ENCODE results near the gene RNF181. TPM values are rescaled to one million over a fixed set of nuclear protein-coding genes. Genes with fewer than 3 reads are reported as not detected.
A peak's percentile ranks its signal among the peaks of the same experiment; 100 is the strongest.

Gene RNF181
- total and polyA plus RNA-seq, 2 of the 13 experiments (the other 11 are each of a cell fraction or from before 2014, with no cell fraction given) = 224 to 578 TPM

DNA sequence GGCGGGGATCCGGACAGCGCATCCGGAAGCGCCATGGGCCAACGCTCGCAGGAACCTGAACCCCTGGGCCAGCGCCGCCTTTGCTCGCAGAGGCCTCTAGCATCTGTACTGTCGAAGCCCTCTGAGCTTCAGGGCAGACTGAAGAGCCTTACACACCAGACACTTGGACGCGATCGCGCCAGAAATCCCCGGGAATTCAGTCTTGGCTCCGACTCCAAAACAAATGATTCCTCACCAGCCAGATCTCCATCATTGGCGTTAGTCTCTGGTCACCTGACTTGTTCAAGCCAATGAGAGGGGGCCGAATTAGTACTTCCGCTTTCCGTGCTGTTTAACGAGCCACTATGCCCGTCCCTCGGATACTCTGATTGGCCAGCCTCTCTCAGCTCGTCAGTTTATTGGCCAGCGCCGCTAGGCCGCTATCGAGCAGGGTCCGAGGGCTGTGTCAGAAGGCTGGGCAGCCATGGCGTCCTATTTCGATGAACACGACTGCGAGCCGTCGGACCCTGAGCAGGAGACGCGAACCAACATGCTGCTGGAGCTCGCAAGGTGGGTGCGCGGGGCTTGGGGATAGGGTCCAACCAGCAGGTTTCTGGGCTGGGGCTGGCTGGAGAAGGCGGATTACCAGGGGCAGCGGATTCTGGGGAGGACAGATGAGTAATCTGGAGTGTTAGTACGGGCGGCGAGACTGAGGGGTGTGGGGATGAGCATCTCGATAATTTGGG is at the start of gene RNF181 (continued):
- TF ChIP-seq, protein P1, sequence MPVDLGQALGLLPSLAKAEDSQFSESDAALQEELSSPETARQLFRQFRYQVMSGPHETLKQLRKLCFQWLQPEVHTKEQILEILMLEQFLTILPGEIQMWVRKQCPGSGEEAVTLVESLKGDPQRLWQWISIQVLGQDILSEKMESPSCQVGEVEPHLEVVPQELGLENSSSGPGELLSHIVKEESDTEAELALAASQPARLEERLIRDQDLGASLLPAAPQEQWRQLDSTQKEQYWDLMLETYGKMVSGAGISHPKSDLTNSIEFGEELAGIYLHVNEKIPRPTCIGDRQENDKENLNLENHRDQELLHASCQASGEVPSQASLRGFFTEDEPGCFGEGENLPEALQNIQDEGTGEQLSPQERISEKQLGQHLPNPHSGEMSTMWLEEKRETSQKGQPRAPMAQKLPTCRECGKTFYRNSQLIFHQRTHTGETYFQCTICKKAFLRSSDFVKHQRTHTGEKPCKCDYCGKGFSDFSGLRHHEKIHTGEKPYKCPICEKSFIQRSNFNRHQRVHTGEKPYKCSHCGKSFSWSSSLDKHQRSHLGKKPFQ (CRISPR knock-in tag; IDR thresholded peaks at IDR 0.05; ENCODE audit: insufficient replicate concordance) = peak; percentile 89
- TF ChIP-seq DNMT1 (CRISPR knock-in tag; IDR thresholded peaks at IDR 0.05) (no peak; the same call in 1 of the 2 replicates), SMAD9 (CRISPR knock-in tag; IDR thresholded peaks at IDR 0.05) (0 out of 2 replicates have a peak, but pooled peaks have one; percentile 37), SPEN (CRISPR knock-in tag; IDR thresholded peaks at IDR 0.05; ENCODE audit: low read depth) (peak; percentile 82; the same call in 1 of the 2 replicates), FOXP1 (IDR thresholded peaks at IDR 0.05) (no peak), FOXP1 (CRISPR knock-in tag; IDR thresholded peaks at IDR 0.05) (no peak), PRPF4 (IDR thresholded peaks at IDR 0.05; ENCODE audit: low read depth, low read length, poor library complexity, severe bottlenecking) (no peak), TCF7L2 (IDR thresholded peaks at IDR 0.05; ENCODE audit: low read depth, low read length) (no peak), MZF1 (CRISPR knock-in tag; IDR thresholded peaks at IDR 0.05; ENCODE audit: borderline replicate concordance) (no peak), ZBTB38 (CRISPR knock-in tag; IDR thresholded peaks at IDR 0.05) (peak; percentile 39; the same call in 1 of the 2 replicates), SCMH1 (CRISPR knock-in tag; IDR thresholded peaks at IDR 0.05; ENCODE audit: borderline replicate concordance) (no peak), GZF1 (CRISPR knock-in tag; IDR thresholded peaks at IDR 0.05) (no peak), SNRNP70 (IDR thresholded peaks at IDR 0.05; ENCODE audit: low read depth, low read length) (no peak), ZNF766 (CRISPR knock-in tag; IDR thresholded peaks at IDR 0.05; ENCODE audit: borderline replicate concordance) (peak; percentile 42; the same call in 1 of the 2 replicates), ZBTB3 (CRISPR knock-in tag; IDR thresholded peaks at IDR 0.05; ENCODE audit: borderline replicate concordance, low read depth) (peak; percentile 87; the same call in 1 of the 2 replicates), FLYWCH1 (CRISPR knock-in tag; IDR thresholded peaks at IDR 0.05) (no peak), ZNF563 (CRISPR knock-in tag; IDR thresholded peaks at IDR 0.05) (no peak), NKX3-1 (CRISPR knock-in tag; IDR thresholded peaks at IDR 0.05) (no peak; the same call in 1 of the 2 replicates)
- TF ChIP-seq, protein P2, sequence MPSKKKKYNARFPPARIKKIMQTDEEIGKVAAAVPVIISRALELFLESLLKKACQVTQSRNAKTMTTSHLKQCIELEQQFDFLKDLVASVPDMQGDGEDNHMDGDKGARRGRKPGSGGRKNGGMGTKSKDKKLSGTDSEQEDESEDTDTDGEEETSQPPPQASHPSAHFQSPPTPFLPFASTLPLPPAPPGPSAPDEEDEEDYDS (CRISPR knock-in tag; IDR thresholded peaks at IDR 0.05) = peak; percentile 88
- TF ChIP-seq, protein P3, sequence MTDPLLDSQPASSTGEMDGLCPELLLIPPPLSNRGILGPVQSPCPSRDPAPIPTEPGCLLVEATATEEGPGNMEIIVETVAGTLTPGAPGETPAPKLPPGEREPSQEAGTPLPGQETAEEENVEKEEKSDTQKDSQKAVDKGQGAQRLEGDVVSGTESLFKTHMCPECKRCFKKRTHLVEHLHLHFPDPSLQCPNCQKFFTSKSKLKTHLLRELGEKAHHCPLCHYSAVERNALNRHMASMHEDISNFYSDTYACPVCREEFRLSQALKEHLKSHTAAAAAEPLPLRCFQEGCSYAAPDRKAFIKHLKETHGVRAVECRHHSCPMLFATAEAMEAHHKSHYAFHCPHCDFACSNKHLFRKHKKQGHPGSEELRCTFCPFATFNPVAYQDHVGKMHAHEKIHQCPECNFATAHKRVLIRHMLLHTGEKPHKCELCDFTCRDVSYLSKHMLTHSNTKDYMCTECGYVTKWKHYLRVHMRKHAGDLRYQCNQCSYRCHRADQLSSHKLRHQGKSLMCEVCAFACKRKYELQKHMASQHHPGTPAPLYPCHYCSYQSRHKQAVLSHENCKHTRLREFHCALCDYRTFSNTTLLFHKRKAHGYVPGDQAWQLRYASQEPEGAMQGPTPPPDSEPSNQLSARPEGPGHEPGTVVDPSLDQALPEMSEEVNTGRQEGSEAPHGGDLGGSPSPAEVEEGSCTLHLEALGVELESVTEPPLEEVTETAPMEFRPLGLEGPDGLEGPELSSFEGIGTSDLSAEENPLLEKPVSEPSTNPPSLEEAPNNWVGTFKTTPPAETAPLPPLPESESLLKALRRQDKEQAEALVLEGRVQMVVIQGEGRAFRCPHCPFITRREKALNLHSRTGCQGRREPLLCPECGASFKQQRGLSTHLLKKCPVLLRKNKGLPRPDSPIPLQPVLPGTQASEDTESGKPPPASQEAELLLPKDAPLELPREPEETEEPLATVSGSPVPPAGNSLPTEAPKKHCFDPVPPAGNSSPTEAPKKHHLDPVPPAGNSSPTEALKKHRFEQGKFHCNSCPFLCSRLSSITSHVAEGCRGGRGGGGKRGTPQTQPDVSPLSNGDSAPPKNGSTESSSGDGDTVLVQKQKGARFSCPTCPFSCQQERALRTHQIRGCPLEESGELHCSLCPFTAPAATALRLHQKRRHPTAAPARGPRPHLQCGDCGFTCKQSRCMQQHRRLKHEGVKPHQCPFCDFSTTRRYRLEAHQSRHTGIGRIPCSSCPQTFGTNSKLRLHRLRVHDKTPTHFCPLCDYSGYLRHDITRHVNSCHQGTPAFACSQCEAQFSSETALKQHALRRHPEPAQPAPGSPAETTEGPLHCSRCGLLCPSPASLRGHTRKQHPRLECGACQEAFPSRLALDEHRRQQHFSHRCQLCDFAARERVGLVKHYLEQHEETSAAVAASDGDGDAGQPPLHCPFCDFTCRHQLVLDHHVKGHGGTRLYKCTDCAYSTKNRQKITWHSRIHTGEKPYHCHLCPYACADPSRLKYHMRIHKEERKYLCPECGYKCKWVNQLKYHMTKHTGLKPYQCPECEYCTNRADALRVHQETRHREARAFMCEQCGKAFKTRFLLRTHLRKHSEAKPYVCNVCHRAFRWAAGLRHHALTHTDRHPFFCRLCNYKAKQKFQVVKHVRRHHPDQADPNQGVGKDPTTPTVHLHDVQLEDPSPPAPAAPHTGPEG (CRISPR knock-in tag; IDR thresholded peaks at IDR 0.05) = peak; percentile 90; the same call in 1 of the 2 replicates
- TF ChIP-seq, protein P4, sequence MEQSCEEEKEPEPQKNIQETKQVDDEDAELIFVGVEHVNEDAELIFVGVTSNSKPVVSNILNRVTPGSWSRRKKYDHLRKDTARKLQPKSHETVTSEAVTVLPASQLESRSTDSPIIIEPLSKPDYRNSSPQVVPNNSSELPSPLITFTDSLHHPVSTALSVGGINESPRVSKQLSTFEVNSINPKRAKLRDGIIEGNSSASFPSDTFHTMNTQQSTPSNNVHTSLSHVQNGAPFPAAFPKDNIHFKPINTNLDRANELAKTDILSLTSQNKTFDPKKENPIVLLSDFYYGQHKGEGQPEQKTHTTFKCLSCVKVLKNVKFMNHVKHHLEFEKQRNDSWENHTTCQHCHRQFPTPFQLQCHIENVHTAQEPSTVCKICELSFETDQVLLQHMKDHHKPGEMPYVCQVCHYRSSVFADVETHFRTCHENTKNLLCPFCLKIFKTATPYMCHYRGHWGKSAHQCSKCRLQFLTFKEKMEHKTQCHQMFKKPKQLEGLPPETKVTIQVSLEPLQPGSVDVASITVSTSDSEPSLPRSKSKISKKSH (CRISPR knock-in tag; IDR thresholded peaks at IDR 0.05; ENCODE audit: borderline replicate concordance) = peak; percentile 78
